Fibroblast of peridontal ligament (primary cell): ENCODE data around the gene MAP4.
"Not testable (repeated sequence)": the region's sequence is repeated elsewhere in the genome, so short reads cannot be mapped to it uniquely, and the experiment has no call there.

ENCODE experiments used
- DNase-seq: peaks from one replicate; pipeline ENCODE4 v3.0.0-alpha.2; 2010; ENCODE audit errors: extremely low read depth

The MAP4 gene

GRCh38 chr3:47895241-47895640, 121.0 kb downstream of the MAP4 start:
- DNase-seq = no peak

- DNase-seq = no peak
Observed at GRCh38 chr3:47892286-47893040, 123.8 kb downstream of the MAP4 start.

- no peak for DNase-seq
Observed at GRCh38 chr3:47891613-47892005, 124.6 kb downstream of the MAP4 start.

GRCh38 chr3:47890828-47891612, 125.2 kb downstream of the MAP4 start:
- DNase-seq = no peak

- DNase-seq = no peak
Observed at GRCh38 chr3:47890126-47890827, 125.9 kb downstream of the MAP4 start.

GRCh38 chr3:47888986-47889757, 127.0 kb downstream of the MAP4 start:
- no peak for DNase-seq

- not testable (repeated sequence) for DNase-seq
Observed at GRCh38 chr3:47887991-47888390, 128.2 kb downstream of the MAP4 start.

GRCh38 chr3:47885168-47885567, 131.0 kb downstream of the MAP4 start:
- DNase-seq = no peak

GRCh38 chr3:47884603-47885002, 131.6 kb downstream of the MAP4 start:
- no peak for DNase-seq

- no peak for DNase-seq
Observed at GRCh38 chr3:47882338-47882737, 133.9 kb downstream of the MAP4 start.

GRCh38 chr3:47877719-47878118, 138.5 kb downstream of the MAP4 start:
- no peak for DNase-seq

- DNase-seq = peak; percentile 9
Observed at GRCh38 chr3:47877290-47877689, 138.9 kb downstream of the MAP4 start.

GRCh38 chr3:47874913-47875312, 141.3 kb downstream of the MAP4 start:
- DNase-seq = no peak

- DNase-seq = no peak
Observed at GRCh38 chr3:47874438-47874837, 141.8 kb downstream of the MAP4 start.

- DNase-seq = no peak
Observed at GRCh38 chr3:47872916-47873315, 143.3 kb downstream of the MAP4 start.

GRCh38 chr3:47871389-47871788, 144.8 kb downstream of the MAP4 start:
- DNase-seq = no peak

- DNase-seq = no peak
Observed at GRCh38 chr3:47870702-47871260, 145.4 kb downstream of the MAP4 start.

- DNase-seq = no peak
Observed at GRCh38 chr3:47870156-47870555, 146.1 kb downstream of the MAP4 start.

- no peak for DNase-seq
Observed at GRCh38 chr3:47868306-47868705, 147.9 kb downstream of the MAP4 start.

GRCh38 chr3:47867451-47868044, 148.7 kb downstream of the MAP4 start:
- no peak for DNase-seq

GRCh38 chr3:47865192-47865591, 151.0 kb downstream of the MAP4 start:
- DNase-seq = no peak
